Measurements from ENCODE around the gene CTDSPL2. TPM values are rescaled to one million over a fixed set of nuclear protein-coding genes. Genes with fewer than 3 reads are reported as not detected.

CTDSPL2 gene
- total RNA-seq (10 to 100 TPM; 72.0 to 74.4 TPM), polyA plus RNA-seq (10 to 100 TPM; 33.5 to 44.5 TPM)

GRCh38 chr15:44426975-44427755, at the start of gene CTDSPL2:
TSS of gene CTDSPL2 (plus strand) at chr15:44427629. CDS start at chr15:44459015, 31,386 bp downstream.
- Mint-ChIP-seq H3K27ac (peak within 1 kb of the TSS; percentile 98 to 100 (median 99)), H3K4me1 (peaks cover 32 to 66% (median 44%) of the 10 kb centered on the region in 4 donors), H3K36me3 (peaks cover 4 to 24% of the 10 kb centered on the region in 2 donors), H3K4me3 (peak within 1 kb of the TSS; percentile 95 to 100 (median 98)), H3K27me3 (peaks cover 0 to 2% of the 10 kb centered on the region in 2 donors), H3K9me3 (peaks cover 0 to 5% (median 0%) of the 10 kb centered on the region in 8 donors)
- Histone ChIP-seq H3K4me3 (ENCODE audit: low read length in 2 of 2) (peak within 1 kb of the TSS; percentile 57 to 96), H3K36me3 (ENCODE audit: insufficient read depth, low read length) (no peaks in the 10 kb centered on the region), H3K9me3 (ENCODE audit: control insufficient read depth in 1 of 2, low read length in 2 of 2) (no peaks in the 10 kb centered on the region), H3K27me3 (ENCODE audit: insufficient read depth, low read length) (no peaks in the 10 kb centered on the region), H3K4me1 (ENCODE audit: insufficient read depth, low read length) (peaks cover 38% of the 10 kb centered on the region), H3K27ac (ENCODE audit: low read depth, low read length) (peak within 1 kb of the TSS; percentile 99)
- intact Hi-C loops (cut with micrococcal nuclease), result loop anchor here (1.0 to 10.0 kb wide), 7 partner anchors 75 to 1158 kb away; partner anchors contain the start of genes BLOC1S6, GOLM2 and WDR76
- ChIA-PET POLR2A (ENCODE audit: partially characterized antibody) (interaction anchor here (0.6 to 4.2 kb wide), 16 partner anchors 9 to 603 kb away, joined by 3 to 65 read pairs (median 4); partner anchors contain the start of genes B2M, EIF3J, GOLM2 and MFAP1), CTCF (ENCODE audit: partially characterized antibody) (interaction anchor here (0.5 to 3.5 kb wide), 17 partner anchors 9 to 650 kb away, joined by 3 to 15 read pairs (median 3); partner anchors contain the start of genes ELL3 and GOLM2)
- peak; percentile 94 to 96 (median 95) for DNase-seq

- Mint-ChIP-seq H3K4me1 (peaks cover 0 to 5% (median 1%) of the 10 kb centered on the region in 4 donors), H3K9me3 (no peaks in the 10 kb centered on the region), H3K4me3 (no peak overlapping the region), H3K27ac (no peak overlapping the region), H3K27me3 (no peaks in the 10 kb centered on the region), H3K36me3 (peaks cover 26 to 39% of the 10 kb centered on the region in 2 donors)
- intact Hi-C loops (cut with micrococcal nuclease), result no loop called here
- no peak for DNase-seq
- H3K27me3 ChIP-seq (ENCODE audit: insufficient read depth, low read length), result no peaks in the 10 kb centered on the region
- H3K4me3 ChIP-seq (ENCODE audit: low read length in 2 of 2), result no peak overlapping the region
- CTCF ChIA-PET (ENCODE audit: partially characterized antibody), result no interaction called here
- no peak overlapping the region for H3K27ac ChIP-seq (ENCODE audit: low read depth, low read length)
- H3K36me3 ChIP-seq (ENCODE audit: insufficient read depth, low read length), result no peaks in the 10 kb centered on the region
- POLR2A ChIA-PET (ENCODE audit: partially characterized antibody), result no interaction called here
- no peaks in the 10 kb centered on the region for H3K9me3 ChIP-seq (ENCODE audit: control insufficient read depth in 1 of 2, low read length in 2 of 2)
- no peaks in the 10 kb centered on the region for H3K4me1 ChIP-seq (ENCODE audit: insufficient read depth, low read length)
Observed at GRCh38 chr15:44381236-44381635, 46.2 kb upstream of the CTDSPL2 start.

GRCh38 chr15:44385344-44385942, 42.0 kb upstream of the CTDSPL2 start:
- POLR2A ChIA-PET (ENCODE audit: partially characterized antibody), result interaction anchor here (0.6 kb wide), 1 partner anchor 46 kb away, joined by 3 read pairs; no protein-coding TSS in a partner anchor
- H3K4me1 Mint-ChIP-seq, result peaks cover 0 to 2% (median under 1%) of the 10 kb centered on the region in 4 donors

DNA sequence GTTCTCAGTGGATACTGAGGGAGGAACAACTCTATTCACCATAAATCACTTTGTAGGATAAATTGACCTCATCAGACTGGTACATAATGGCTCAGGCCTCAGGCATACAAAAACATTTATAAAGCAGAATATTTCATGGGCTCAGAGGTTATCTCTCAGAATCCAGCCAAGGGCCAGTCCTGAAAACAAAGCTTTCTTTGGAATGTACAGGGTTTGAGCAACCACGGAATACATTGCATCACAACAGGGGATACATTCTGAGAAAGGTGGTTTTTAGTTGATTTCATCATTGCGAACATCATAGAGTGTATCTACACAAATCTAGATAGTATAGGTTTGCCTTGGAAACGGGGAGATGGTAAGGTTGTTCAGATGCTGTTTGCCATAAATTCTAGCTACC, 33.4 kb upstream of the CTDSPL2 start:
- Histone ChIP-seq H3K27me3 (ENCODE audit: insufficient read depth, low read length) (no peaks in the 10 kb centered on the region), H3K4me3 (ENCODE audit: low read length in 2 of 2) (no peak overlapping the region), H3K4me1 (ENCODE audit: insufficient read depth, low read length) (no peaks in the 10 kb centered on the region), H3K9me3 (ENCODE audit: control insufficient read depth in 1 of 2, low read length in 2 of 2) (no peaks in the 10 kb centered on the region), H3K36me3 (ENCODE audit: insufficient read depth, low read length) (no peaks in the 10 kb centered on the region), H3K27ac (ENCODE audit: low read depth, low read length) (no peak overlapping the region)
- H3K9me3 Mint-ChIP-seq, result peaks cover 0 to 2% (median 0%) of the 10 kb centered on the region in 8 donors
- peaks cover 0 to 14% of the 10 kb centered on the region in 2 donors for H3K36me3 Mint-ChIP-seq
- H3K4me1 Mint-ChIP-seq, result peaks cover 0 to 7% (median 5%) of the 10 kb centered on the region in 4 donors
- no peak overlapping the region for H3K27ac Mint-ChIP-seq
- H3K4me3 Mint-ChIP-seq, result no peak overlapping the region
- intact Hi-C loops (cut with micrococcal nuclease), result no loop called here
- CTCF ChIA-PET (ENCODE audit: partially characterized antibody), result no interaction called here
- no peak for DNase-seq
- POLR2A ChIA-PET (ENCODE audit: partially characterized antibody), result no interaction called here
- H3K27me3 Mint-ChIP-seq, result no peaks in the 10 kb centered on the region

More at GRCh38 chr15:44385344-44385942, 42.0 kb upstream of the CTDSPL2 start:
- no peak overlapping the region for H3K27ac Mint-ChIP-seq
- Histone ChIP-seq H3K36me3 (ENCODE audit: insufficient read depth, low read length) (no peaks in the 10 kb centered on the region), H3K27me3 (ENCODE audit: insufficient read depth, low read length) (no peaks in the 10 kb centered on the region), H3K4me3 (ENCODE audit: low read length in 2 of 2) (no peak overlapping the region), H3K27ac (ENCODE audit: low read depth, low read length) (no peak overlapping the region), H3K4me1 (ENCODE audit: insufficient read depth, low read length) (no peaks in the 10 kb centered on the region), H3K9me3 (ENCODE audit: control insufficient read depth in 1 of 2, low read length in 2 of 2) (no peaks in the 10 kb centered on the region)
- intact Hi-C loops (cut with micrococcal nuclease), result no loop called here
- no peaks in the 10 kb centered on the region for H3K27me3 Mint-ChIP-seq
- H3K4me3 Mint-ChIP-seq, result no peak overlapping the region
- DNase-seq, result no peak
- peaks cover 26 to 27% of the 10 kb centered on the region in 2 donors for H3K36me3 Mint-ChIP-seq
- CTCF ChIA-PET (ENCODE audit: partially characterized antibody), result no interaction called here
- no peaks in the 10 kb centered on the region for H3K9me3 Mint-ChIP-seq

DNA sequence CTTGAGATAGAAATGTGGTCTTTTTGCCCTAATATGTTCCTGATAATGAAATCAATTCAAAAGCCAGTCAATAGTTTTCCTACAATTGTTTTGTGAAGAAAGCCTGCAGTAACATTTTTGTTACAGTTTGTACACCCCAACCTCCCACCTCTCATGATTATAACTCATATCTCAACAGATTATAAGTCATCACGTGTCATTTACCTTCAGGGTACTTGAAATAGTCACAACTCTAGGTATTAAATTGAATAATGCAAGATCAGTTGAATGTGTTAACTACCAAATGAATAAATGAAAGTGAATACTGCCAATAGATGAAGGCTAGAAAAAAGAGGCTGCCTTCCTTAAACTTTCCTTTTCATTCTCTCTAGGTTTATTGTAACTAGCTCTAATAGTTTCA, 32.9 kb upstream of the CTDSPL2 start:
- Histone ChIP-seq H3K27me3 (ENCODE audit: insufficient read depth, low read length) (no peaks in the 10 kb centered on the region), H3K36me3 (ENCODE audit: insufficient read depth, low read length) (no peaks in the 10 kb centered on the region), H3K4me3 (ENCODE audit: low read length in 2 of 2) (no peak overlapping the region), H3K9me3 (ENCODE audit: control insufficient read depth in 1 of 2, low read length in 2 of 2) (no peaks in the 10 kb centered on the region), H3K27ac (ENCODE audit: low read depth, low read length) (no peak overlapping the region), H3K4me1 (ENCODE audit: insufficient read depth, low read length) (no peaks in the 10 kb centered on the region)
- ChIA-PET CTCF (ENCODE audit: partially characterized antibody) (no interaction called here), POLR2A (ENCODE audit: partially characterized antibody) (interaction anchor here (0.6 to 0.7 kb wide), 2 partner anchors 12 to 206 kb away, joined by 3 read pairs; no protein-coding TSS in a partner anchor)
- DNase-seq, result no peak
- Mint-ChIP-seq H3K36me3 (peaks cover 0 to 14% of the 10 kb centered on the region in 2 donors), H3K27me3 (no peaks in the 10 kb centered on the region), H3K27ac (no peak overlapping the region), H3K9me3 (peaks cover 0 to 2% (median 0%) of the 10 kb centered on the region in 8 donors), H3K4me3 (no peak overlapping the region), H3K4me1 (peaks cover 0 to 7% (median 5%) of the 10 kb centered on the region in 4 donors)
- intact Hi-C loops (cut with micrococcal nuclease), result no loop called here

DNA sequence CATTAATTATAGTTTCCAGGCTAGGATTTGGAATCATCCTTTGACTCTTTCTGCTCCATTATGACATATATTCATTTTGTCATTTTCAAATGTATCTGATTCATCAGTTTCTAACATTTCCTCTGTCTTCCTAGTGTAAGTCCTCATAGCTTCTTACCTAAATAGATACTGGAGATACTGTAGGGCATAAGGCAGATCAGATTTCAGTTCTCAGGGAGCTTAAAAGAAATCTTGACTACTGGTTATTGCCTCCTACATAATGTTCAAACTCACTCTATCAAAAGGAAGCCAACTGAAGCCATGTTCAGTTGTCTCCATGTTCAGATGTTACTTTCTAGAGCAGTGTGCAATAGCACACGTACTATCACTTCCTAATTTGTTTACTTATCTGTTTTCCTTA, 29.6 kb upstream of the CTDSPL2 start:
- ChIA-PET POLR2A (ENCODE audit: partially characterized antibody) (interaction anchor here (0.6 kb wide), 1 partner anchor 836 kb away, joined by 4 read pairs; no protein-coding TSS in a partner anchor), CTCF (ENCODE audit: partially characterized antibody) (interaction anchor here (1.2 kb wide), 1 partner anchor 103 kb away, joined by 5 read pairs; no protein-coding TSS in a partner anchor)
- H3K4me1 ChIP-seq (ENCODE audit: insufficient read depth, low read length), result no peaks in the 10 kb centered on the region
- no peaks in the 10 kb centered on the region for H3K27me3 ChIP-seq (ENCODE audit: insufficient read depth, low read length)
- intact Hi-C loops (cut with micrococcal nuclease), result no loop called here
- Mint-ChIP-seq H3K27me3 (no peaks in the 10 kb centered on the region), H3K4me3 (no peak overlapping the region), H3K4me1 (peaks cover 0 to 7% (median 5%) of the 10 kb centered on the region in 4 donors), H3K27ac (peak overlapping the region in 1 of 7 donors; percentile 19), H3K36me3 (peaks cover 7 to 14% of the 10 kb centered on the region in 2 donors), H3K9me3 (peaks cover 0 to 2% (median 0%) of the 10 kb centered on the region in 8 donors)
- peaks cover 3% of the 10 kb centered on the region for H3K36me3 ChIP-seq (ENCODE audit: insufficient read depth, low read length)
- H3K4me3 ChIP-seq (ENCODE audit: low read length in 2 of 2), result no peak overlapping the region
- DNase-seq, result no peak
- H3K9me3 ChIP-seq (ENCODE audit: control insufficient read depth in 1 of 2, low read length in 2 of 2), result no peaks in the 10 kb centered on the region
- no peak overlapping the region for H3K27ac ChIP-seq (ENCODE audit: low read depth, low read length)

GRCh38 chr15:44414001-44414400, 13.4 kb upstream of the CTDSPL2 start:
- no peaks in the 10 kb centered on the region for H3K27me3 ChIP-seq (ENCODE audit: insufficient read depth, low read length)
- H3K9me3 ChIP-seq (ENCODE audit: control insufficient read depth in 1 of 2, low read length in 2 of 2), result no peaks in the 10 kb centered on the region
- H3K9me3 Mint-ChIP-seq, result no peaks in the 10 kb centered on the region
- H3K27ac Mint-ChIP-seq, result peak overlapping the region in 1 of 7 donors; percentile 25
- H3K4me3 Mint-ChIP-seq, result no peak overlapping the region
- H3K36me3 ChIP-seq (ENCODE audit: insufficient read depth, low read length), result no peaks in the 10 kb centered on the region
- H3K27ac ChIP-seq (ENCODE audit: low read depth, low read length), result no peak overlapping the region
- no peaks in the 10 kb centered on the region for H3K27me3 Mint-ChIP-seq
- POLR2A ChIA-PET (ENCODE audit: partially characterized antibody), result no interaction called here
- no peak overlapping the region for H3K4me3 ChIP-seq (ENCODE audit: low read length in 2 of 2)
- H3K4me1 Mint-ChIP-seq, result no peaks in the 10 kb centered on the region
- DNase-seq, result no peak
- intact Hi-C loops (cut with micrococcal nuclease), result no loop called here
- H3K4me1 ChIP-seq (ENCODE audit: insufficient read depth, low read length), result no peaks in the 10 kb centered on the region
- CTCF ChIA-PET (ENCODE audit: partially characterized antibody), result interaction anchor here (1.2 kb wide), 1 partner anchor 13 kb away, joined by 4 read pairs; no protein-coding TSS in a partner anchor
- peaks cover 5 to 22% of the 10 kb centered on the region in 2 donors for H3K36me3 Mint-ChIP-seq

All from CD4-positive, alpha-beta memory T cell (primary cell).